GM12878 (cell line): ENCODE data around the gene TCP1. TPM values are rescaled to one million over a fixed set of nuclear protein-coding genes. Genes with fewer than 3 reads are reported as not detected.

Experiments used
- DPF2 ChIP-seq: fragments of 450-650 bp; IDR thresholded peaks from 2 replicates; pipeline ENCODE4 v1.6.1; 2017; ENCODE audit warnings: mild to moderate bottlenecking
- EGR1 ChIP-seq, 2 experiments: IDR thresholded peaks; 1 replicate in 1 of 2; 2 replicates in 1 of 2; pipeline ENCODE4 v1.6.1; 2011 to 2012; ENCODE audit warnings: low read depth in 2 of 2, low read length in 2 of 2, borderline replicate concordance in 1 of 2, mild to moderate bottlenecking in 1 of 2, moderate library complexity in 1 of 2
- GABPA ChIP-seq: IDR thresholded peaks from 2 replicates; pipeline ENCODE4 v1.6.1; 2014; ENCODE audit warnings: antibody characterized with exemption, low read depth, mild to moderate bottlenecking, inconsistent platforms
- IKZF2 ChIP-seq, 2 experiments: fragments of 450-650 bp; IDR thresholded peaks; 2 replicates each; pipeline ENCODE4 v1.6.1; 2017; ENCODE audit warnings: mild to moderate bottlenecking in 2 of 2, moderate library complexity in 2 of 2
- NBN ChIP-seq: fragments of 450-650 bp; IDR thresholded peaks from 2 replicates; pipeline ENCODE4 v1.6.1; 2016
- RAD51 ChIP-seq: fragments of 450-650 bp; IDR thresholded peaks from 2 replicates; pipeline ENCODE4 v1.6.1; 2016; ENCODE audit warnings: moderate library complexity, mild to moderate bottlenecking, inconsistent platforms
- RB1 ChIP-seq: fragments of 450-650 bp; formaldehyde crosslinking; IDR thresholded peaks from 2 replicates; pipeline ENCODE4 v1.6.1; 2017; ENCODE audit warnings: mild to moderate bottlenecking, borderline replicate concordance
- RELA ChIP-seq: fragments of 450-650 bp; IDR thresholded peaks from 2 replicates; pipeline ENCODE4 v1.8.0; 2014; ENCODE audit warnings: borderline replicate concordance; ENCODE audit not compliant: partially characterized antibody
- TBL1XR1 ChIP-seq: IDR thresholded peaks from 2 replicates; pipeline ENCODE4 v1.6.1; 2012; ENCODE audit warnings: low read depth, low read length, improper control_type of control experiment
- TCF12 ChIP-seq: IDR thresholded peaks from 2 replicates; pipeline ENCODE4 v1.6.1; 2011; ENCODE audit warnings: low read depth, mild to moderate bottlenecking, low read length
- YBX1 ChIP-seq: fragments of 450-650 bp; IDR thresholded peaks from 2 replicates; pipeline ENCODE4 v1.6.1; 2016; ENCODE audit warnings: antibody characterized with exemption
- ZBED1 ChIP-seq: IDR thresholded peaks from 2 replicates; pipeline ENCODE4 v1.6.1; 2016; ENCODE audit warnings: borderline replicate concordance
- ZNF207 ChIP-seq: fragments of 450-650 bp; IDR thresholded peaks from 2 replicates; pipeline ENCODE4 v1.6.1; 2014; ENCODE audit warnings: antibody characterized with exemption, mild to moderate bottlenecking, borderline replicate concordance
- ZNF24 ChIP-seq: fragments of 450-650 bp; IDR thresholded peaks from 2 replicates; pipeline ENCODE4 v1.6.1; 2017; ENCODE audit warnings: antibody characterized with exemption, mild to moderate bottlenecking
- polyA plus RNA-seq, 11 experiments: library from polyadenylated mRNA; depleted of rRNA in 4 of 11; unstranded in 6 of 11; stranded (reverse) in 5 of 11; fragments of >200 nt; fragmentation: Nextera tagmentation in 4 of 11; fragmentation: Illumina TruSeq in 1 of 11; extraction: Ambion mirVana in 4 of 11; extraction: Trizol in 1 of 11; gene quantifications; 1 replicate in 1 of 11; 2 replicates in 10 of 11; pipeline versions ENCODE4 v1.2.1 to v1.2.3, GENCODE V29; 2011 to 2016; ENCODE audit warnings: inconsistent platforms in 2 of 11, missing spikeins in 2 of 11, low read depth in 1 of 11
- total RNA-seq, 4 experiments: library from RNA; depleted of rRNA in 3 of 4; stranded (reverse); fragments of >200 nt in 3 of 4; fragmentation: Illumina TruSeq in 1 of 4; extraction: Trizol in 1 of 4; gene quantifications; 2 replicates each; pipeline versions ENCODE4 v1.2.1 to v1.2.3, GENCODE V29; 2013 to 2021
- TF ChIP-seq, protein P1 (sequence below): fragments of 450-650 bp; IDR thresholded peaks from 2 replicates; pipeline ENCODE4 v1.6.1; 2017; ENCODE audit warnings: mild to moderate bottlenecking, low read depth, inconsistent platforms; ENCODE audit not compliant: poor library complexity, severe bottlenecking
- TF ChIP-seq, protein P2 (sequence below): IDR thresholded peaks from 2 replicates; pipeline ENCODE4 v1.6.1; 2011; ENCODE audit warnings: borderline replicate concordance, low read depth, mild to moderate bottlenecking, moderate library complexity, mixed read lengths, low read length; ENCODE audit not compliant: insufficient read depth; ENCODE audit errors: extremely low read length
- TF ChIP-seq, protein P3 (sequence below): fragments of 450-650 bp; conservative IDR thresholded peaks from 2 replicates; pipeline ENCODE4 v1.6.1; 2017; ENCODE audit warnings: mild to moderate bottlenecking, moderate library complexity
- TF ChIP-seq, protein P4 (sequence below): fragments of 450-650 bp; IDR thresholded peaks from 2 replicates; pipeline ENCODE4 v1.6.1; 2017; ENCODE audit warnings: mild to moderate bottlenecking, moderate library complexity
- TF ChIP-seq, protein P5 (sequence below): fragments of 150-350 bp; IDR thresholded peaks from 2 replicates; pipeline ENCODE4 v1.6.1; 2014; ENCODE audit warnings: mild to moderate bottlenecking, low read depth, low read length

Gene TCP1
- total and polyA plus RNA-seq, 10 of the 15 experiments (the other 5 are each of a cell fraction or from before 2014, with no cell fraction given), result 133 to 457 (median 306) TPM

DNA sequence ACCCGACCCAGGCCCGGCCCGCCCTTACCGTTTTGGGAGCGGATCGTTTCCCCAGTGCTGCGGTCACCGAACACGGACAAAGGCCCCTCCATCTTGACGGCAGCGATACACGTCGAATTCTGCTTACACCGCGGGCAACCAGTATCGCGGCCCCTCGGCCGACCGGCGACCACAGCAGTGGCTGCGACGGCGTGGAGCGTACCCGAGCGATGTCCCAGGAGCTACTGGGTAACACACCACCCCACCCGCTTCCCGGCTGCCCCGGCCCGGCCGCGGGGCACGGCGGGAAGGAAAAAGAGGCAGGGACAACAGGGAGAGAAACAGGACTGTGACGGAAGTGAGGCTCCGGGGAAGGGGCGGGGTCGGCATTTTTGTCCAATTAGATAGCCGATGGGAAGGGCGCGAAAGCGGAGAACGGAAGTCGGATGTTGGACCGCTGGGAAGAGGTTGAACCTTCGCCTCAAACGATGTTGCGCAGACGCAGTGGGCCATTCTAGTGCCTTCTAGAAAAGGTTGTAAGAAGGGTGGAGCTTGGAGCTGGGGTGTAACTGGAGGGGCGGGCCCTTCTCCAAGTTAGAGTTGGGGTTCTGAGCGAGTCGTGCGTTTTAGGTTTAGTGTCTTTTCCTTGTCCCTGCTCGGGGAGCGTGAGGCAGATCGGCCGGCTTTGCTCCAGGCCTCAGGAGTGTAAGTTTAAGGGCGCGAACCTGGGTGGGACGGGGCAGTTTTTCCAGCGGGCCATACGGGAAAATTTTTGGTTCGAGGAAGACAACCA, at the start of gene TCP1 (continued):
- TF ChIP-seq, protein P1, sequence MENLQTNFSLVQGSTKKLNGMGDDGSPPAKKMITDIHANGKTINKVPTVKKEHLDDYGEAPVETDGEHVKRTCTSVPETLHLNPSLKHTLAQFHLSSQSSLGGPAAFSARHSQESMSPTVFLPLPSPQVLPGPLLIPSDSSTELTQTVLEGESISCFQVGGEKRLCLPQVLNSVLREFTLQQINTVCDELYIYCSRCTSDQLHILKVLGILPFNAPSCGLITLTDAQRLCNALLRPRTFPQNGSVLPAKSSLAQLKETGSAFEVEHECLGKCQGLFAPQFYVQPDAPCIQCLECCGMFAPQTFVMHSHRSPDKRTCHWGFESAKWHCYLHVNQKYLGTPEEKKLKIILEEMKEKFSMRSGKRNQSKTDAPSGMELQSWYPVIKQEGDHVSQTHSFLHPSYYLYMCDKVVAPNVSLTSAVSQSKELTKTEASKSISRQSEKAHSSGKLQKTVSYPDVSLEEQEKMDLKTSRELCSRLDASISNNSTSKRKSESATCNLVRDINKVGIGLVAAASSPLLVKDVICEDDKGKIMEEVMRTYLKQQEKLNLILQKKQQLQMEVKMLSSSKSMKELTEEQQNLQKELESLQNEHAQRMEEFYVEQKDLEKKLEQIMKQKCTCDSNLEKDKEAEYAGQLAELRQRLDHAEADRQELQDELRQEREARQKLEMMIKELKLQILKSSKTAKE, result no peak
- TF ChIP-seq, protein P2, sequence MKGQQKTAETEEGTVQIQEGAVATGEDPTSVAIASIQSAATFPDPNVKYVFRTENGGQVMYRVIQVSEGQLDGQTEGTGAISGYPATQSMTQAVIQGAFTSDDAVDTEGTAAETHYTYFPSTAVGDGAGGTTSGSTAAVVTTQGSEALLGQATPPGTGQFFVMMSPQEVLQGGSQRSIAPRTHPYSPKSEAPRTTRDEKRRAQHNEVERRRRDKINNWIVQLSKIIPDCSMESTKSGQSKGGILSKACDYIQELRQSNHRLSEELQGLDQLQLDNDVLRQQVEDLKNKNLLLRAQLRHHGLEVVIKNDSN, result no peak
- peak; percentile 92 for TF ChIP-seq GABPA
- peak; percentile 49 for TF ChIP-seq ZNF207
- TF ChIP-seq RB1, result peak; percentile 66; the same call in 1 of the 2 replicates
- no peak for TF ChIP-seq ZNF24
- peak; percentile 52; the same call in 1 of the 2 replicates for TF ChIP-seq ZBED1
- TF ChIP-seq TCF12, result no peak
- TF ChIP-seq RAD51, result no peak
- TF ChIP-seq, protein P3, sequence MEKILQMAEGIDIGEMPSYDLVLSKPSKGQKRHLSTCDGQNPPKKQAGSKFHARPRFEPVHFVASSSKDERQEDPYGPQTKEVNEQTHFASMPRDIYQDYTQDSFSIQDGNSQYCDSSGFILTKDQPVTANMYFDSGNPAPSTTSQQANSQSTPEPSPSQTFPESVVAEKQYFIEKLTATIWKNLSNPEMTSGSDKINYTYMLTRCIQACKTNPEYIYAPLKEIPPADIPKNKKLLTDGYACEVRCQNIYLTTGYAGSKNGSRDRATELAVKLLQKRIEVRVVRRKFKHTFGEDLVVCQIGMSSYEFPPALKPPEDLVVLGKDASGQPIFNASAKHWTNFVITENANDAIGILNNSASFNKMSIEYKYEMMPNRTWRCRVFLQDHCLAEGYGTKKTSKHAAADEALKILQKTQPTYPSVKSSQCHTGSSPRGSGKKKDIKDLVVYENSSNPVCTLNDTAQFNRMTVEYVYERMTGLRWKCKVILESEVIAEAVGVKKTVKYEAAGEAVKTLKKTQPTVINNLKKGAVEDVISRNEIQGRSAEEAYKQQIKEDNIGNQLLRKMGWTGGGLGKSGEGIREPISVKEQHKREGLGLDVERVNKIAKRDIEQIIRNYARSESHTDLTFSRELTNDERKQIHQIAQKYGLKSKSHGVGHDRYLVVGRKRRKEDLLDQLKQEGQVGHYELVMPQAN, result peak; percentile 84
- TF ChIP-seq, protein P4, sequence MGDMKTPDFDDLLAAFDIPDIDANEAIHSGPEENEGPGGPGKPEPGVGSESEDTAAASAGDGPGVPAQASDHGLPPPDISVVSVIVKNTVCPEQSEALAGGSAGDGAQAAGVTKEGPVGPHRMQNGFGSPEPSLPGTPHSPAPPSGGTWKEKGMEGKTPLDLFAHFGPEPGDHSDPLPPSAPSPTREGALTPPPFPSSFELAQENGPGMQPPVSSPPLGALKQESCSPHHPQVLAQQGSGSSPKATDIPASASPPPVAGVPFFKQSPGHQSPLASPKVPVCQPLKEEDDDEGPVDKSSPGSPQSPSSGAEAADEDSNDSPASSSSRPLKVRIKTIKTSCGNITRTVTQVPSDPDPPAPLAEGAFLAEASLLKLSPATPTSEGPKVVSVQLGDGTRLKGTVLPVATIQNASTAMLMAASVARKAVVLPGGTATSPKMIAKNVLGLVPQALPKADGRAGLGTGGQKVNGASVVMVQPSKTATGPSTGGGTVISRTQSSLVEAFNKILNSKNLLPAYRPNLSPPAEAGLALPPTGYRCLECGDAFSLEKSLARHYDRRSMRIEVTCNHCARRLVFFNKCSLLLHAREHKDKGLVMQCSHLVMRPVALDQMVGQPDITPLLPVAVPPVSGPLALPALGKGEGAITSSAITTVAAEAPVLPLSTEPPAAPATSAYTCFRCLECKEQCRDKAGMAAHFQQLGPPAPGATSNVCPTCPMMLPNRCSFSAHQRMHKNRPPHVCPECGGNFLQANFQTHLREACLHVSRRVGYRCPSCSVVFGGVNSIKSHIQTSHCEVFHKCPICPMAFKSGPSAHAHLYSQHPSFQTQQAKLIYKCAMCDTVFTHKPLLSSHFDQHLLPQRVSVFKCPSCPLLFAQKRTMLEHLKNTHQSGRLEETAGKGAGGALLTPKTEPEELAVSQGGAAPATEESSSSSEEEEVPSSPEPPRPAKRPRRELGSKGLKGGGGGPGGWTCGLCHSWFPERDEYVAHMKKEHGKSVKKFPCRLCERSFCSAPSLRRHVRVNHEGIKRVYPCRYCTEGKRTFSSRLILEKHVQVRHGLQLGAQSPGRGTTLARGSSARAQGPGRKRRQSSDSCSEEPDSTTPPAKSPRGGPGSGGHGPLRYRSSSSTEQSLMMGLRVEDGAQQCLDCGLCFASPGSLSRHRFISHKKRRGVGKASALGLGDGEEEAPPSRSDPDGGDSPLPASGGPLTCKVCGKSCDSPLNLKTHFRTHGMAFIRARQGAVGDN, result peak; percentile 56
- TF ChIP-seq YBX1, result no peak
- TF ChIP-seq, protein P5, sequence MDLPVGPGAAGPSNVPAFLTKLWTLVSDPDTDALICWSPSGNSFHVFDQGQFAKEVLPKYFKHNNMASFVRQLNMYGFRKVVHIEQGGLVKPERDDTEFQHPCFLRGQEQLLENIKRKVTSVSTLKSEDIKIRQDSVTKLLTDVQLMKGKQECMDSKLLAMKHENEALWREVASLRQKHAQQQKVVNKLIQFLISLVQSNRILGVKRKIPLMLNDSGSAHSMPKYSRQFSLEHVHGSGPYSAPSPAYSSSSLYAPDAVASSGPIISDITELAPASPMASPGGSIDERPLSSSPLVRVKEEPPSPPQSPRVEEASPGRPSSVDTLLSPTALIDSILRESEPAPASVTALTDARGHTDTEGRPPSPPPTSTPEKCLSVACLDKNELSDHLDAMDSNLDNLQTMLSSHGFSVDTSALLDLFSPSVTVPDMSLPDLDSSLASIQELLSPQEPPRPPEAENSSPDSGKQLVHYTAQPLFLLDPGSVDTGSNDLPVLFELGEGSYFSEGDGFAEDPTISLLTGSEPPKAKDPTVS, result peak; percentile 100
- TF ChIP-seq TBL1XR1, result no peak; the same call in 1 of the 2 replicates
- peak; percentile 41 to 64; a peak in 3 of 4 replicates for TF ChIP-seq IKZF2 (IDR thresholded peaks at IDR 0.05)
- peak; percentile 23; the same call in 1 of the 2 replicates for TF ChIP-seq DPF2
- peak; percentile 58 for TF ChIP-seq NBN
- TF ChIP-seq RELA, result peak; percentile 37
- TF ChIP-seq EGR1 (IDR thresholded peaks at IDR 0.05; ENCODE audit: borderline replicate concordance in 1 of 2, low read depth in 2 of 2, low read length in 2 of 2), result no peak
